ENCODE data around the gene STK39. TPM values are rescaled to one million over a fixed set of nuclear protein-coding genes. Genes with fewer than 3 reads are reported as not detected.

The STK39 gene
- total RNA-seq, 1 experiment from 2014 or later = 13.8 TPM

DNA sequence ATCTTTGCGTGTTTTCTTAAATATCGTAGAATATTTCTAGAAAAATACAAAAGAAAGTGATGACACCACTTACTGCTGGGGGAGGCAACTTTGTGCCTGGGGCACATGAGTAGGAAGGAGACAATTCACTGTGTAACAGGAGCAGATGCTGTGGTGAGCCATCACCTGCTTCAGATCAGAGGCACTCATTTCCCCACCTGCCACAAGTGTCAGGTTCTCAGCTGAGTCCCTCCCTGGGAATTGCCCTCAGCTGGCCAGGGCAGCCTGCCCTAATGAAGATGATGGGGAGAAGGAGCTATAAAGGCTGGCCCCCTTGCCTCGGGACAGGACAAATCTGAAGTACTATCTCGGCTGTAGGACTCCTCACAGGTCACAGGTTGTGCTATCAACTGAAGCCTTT is 322.8 kb downstream of the STK39 start:
- TF ChIP-seq, protein P1, sequence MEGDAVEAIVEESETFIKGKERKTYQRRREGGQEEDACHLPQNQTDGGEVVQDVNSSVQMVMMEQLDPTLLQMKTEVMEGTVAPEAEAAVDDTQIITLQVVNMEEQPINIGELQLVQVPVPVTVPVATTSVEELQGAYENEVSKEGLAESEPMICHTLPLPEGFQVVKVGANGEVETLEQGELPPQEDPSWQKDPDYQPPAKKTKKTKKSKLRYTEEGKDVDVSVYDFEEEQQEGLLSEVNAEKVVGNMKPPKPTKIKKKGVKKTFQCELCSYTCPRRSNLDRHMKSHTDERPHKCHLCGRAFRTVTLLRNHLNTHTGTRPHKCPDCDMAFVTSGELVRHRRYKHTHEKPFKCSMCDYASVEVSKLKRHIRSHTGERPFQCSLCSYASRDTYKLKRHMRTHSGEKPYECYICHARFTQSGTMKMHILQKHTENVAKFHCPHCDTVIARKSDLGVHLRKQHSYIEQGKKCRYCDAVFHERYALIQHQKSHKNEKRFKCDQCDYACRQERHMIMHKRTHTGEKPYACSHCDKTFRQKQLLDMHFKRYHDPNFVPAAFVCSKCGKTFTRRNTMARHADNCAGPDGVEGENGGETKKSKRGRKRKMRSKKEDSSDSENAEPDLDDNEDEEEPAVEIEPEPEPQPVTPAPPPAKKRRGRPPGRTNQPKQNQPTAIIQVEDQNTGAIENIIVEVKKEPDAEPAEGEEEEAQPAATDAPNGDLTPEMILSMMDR (IDR thresholded peaks at IDR 0.05; ENCODE audit: unreplicated experiment) = no peak
- no peaks in the 10 kb centered on the region for H3K36me3 Mint-ChIP-seq (ENCODE audit: insufficient read depth, unreplicated experiment)
- no peak overlapping the region for H3K27ac Mint-ChIP-seq (ENCODE audit: low read depth, unreplicated experiment)
- H3K4me1 Mint-ChIP-seq (ENCODE audit: insufficient read depth, unreplicated experiment) = peaks cover 11% of the 10 kb centered on the region
- DNase-seq (ENCODE audit: unreplicated experiment) = no peak
- peaks cover 20% of the 10 kb centered on the region for H3K27me3 Mint-ChIP-seq (ENCODE audit: insufficient read depth, unreplicated experiment)
- H3K4me3 Mint-ChIP-seq (ENCODE audit: unreplicated experiment) = no peak overlapping the region
- ChIA-PET POLR2A (no interaction called here), CTCF (interaction anchor here (2.1 kb wide), 1 partner anchor 195 kb away, joined by 8 read pairs; no protein-coding TSS in a partner anchor)
- no TSS peak for BruUV-seq (replicated peaks)
- intact Hi-C loops (cut with micrococcal nuclease) = no loop called here
- no peaks in the 10 kb centered on the region for H3K9me3 Mint-ChIP-seq (ENCODE audit: unreplicated experiment)

DNA sequence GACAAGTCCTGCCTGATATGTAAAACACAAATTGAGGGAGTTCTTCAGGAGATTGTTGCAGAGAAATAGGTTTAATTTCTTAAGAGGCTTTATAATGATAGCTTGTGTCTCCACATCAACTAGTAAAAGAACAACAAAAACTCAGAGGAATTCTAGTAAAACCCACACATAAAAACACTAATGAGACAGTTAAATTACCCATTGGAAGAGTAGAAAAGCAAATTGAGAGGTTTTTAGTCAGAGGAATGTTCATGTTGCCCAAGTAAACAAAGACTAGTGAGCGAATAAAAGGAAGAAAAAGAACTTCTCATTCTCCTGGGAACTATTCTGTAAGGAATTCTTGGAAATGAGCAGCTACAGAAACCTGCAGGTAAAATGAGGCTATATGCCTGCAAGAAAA is 330.6 kb downstream of the STK39 start:
- Mint-ChIP-seq H3K36me3 (ENCODE audit: insufficient read depth, unreplicated experiment) (no peaks in the 10 kb centered on the region), H3K9me3 (ENCODE audit: unreplicated experiment) (no peaks in the 10 kb centered on the region), H3K4me3 (ENCODE audit: unreplicated experiment) (no peak overlapping the region), H3K27me3 (ENCODE audit: insufficient read depth, unreplicated experiment) (peaks cover 11% of the 10 kb centered on the region), H3K27ac (ENCODE audit: low read depth, unreplicated experiment) (no peak overlapping the region), H3K4me1 (ENCODE audit: insufficient read depth, unreplicated experiment) (no peaks in the 10 kb centered on the region)
- no peak for DNase-seq (ENCODE audit: unreplicated experiment)
- TF ChIP-seq, protein P1 (IDR thresholded peaks at IDR 0.05; ENCODE audit: unreplicated experiment) = no peak
- POLR2A ChIA-PET = interaction anchor here (0.6 kb wide), 1 partner anchor 543 kb away, joined by 3 read pairs; no protein-coding TSS in a partner anchor
- intact Hi-C loops (cut with micrococcal nuclease) = no loop called here
- CTCF ChIA-PET = interaction anchor here (0.6 kb wide), 1 partner anchor 203 kb away, joined by 4 read pairs; no protein-coding TSS in a partner anchor
- no TSS peak for BruUV-seq (replicated peaks)

DNA sequence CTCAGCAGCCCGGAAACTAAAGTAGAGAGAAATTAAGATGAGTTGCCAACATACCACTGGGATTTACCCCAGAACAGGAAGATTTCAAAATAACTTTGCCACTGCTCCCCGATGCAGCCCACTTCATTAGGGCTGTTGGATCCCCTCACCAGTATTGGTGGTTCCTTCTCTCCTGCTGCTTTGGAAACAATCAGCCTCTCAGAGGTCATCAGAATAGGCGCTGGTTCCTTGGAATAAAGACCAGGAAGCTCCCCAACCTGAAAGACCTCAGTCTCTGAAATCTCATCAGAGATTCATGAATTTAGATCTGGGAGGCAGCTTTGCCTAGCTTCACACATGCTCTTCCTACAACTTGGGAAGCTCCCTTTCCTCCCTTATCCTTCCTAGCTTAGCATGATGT is 332.4 kb downstream of the STK39 start:
- H3K4me1 Mint-ChIP-seq (ENCODE audit: insufficient read depth, unreplicated experiment) = no peaks in the 10 kb centered on the region
- no peak overlapping the region for H3K27ac Mint-ChIP-seq (ENCODE audit: low read depth, unreplicated experiment)
- no TSS peak for BruUV-seq (replicated peaks)
- DNase-seq (ENCODE audit: unreplicated experiment) = no peak
- no peaks in the 10 kb centered on the region for H3K9me3 Mint-ChIP-seq (ENCODE audit: unreplicated experiment)
- ChIA-PET POLR2A (no interaction called here), CTCF (interaction anchor here (0.7 kb wide), 1 partner anchor 17 kb away, joined by 3 read pairs; no protein-coding TSS in a partner anchor)
- intact Hi-C loops (cut with micrococcal nuclease) = no loop called here
- TF ChIP-seq, protein P1 (IDR thresholded peaks at IDR 0.05; ENCODE audit: unreplicated experiment) = no peak
- peaks cover 11% of the 10 kb centered on the region for H3K27me3 Mint-ChIP-seq (ENCODE audit: insufficient read depth, unreplicated experiment)
- no peaks in the 10 kb centered on the region for H3K36me3 Mint-ChIP-seq (ENCODE audit: insufficient read depth, unreplicated experiment)
- no peak overlapping the region for H3K4me3 Mint-ChIP-seq (ENCODE audit: unreplicated experiment)

DNA sequence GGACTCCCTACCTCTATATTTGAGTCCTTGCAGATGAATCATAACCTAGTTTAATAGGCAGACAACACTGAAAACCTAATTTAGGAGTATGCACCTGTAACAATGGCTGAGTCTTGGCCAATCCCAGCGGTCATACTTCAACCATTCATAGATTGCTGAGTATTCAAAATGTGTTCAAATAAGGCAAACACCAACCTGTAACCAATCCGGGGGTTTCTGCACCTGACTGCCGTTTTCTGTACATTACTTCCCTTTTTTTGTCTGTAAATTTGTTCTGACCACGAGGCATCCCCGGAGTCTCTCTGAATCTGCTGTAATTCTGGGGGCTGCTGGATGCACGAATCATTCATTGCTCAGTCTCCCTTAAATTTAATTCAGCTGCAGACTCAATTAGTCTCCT is 338.6 kb downstream of the STK39 start:
- DNase-seq (ENCODE audit: unreplicated experiment) = no peak
- no peaks in the 10 kb centered on the region for H3K9me3 Mint-ChIP-seq (ENCODE audit: unreplicated experiment)
- no peaks in the 10 kb centered on the region for H3K36me3 Mint-ChIP-seq (ENCODE audit: insufficient read depth, unreplicated experiment)
- ChIA-PET CTCF (no interaction called here), POLR2A (no interaction called here)
- H3K4me1 Mint-ChIP-seq (ENCODE audit: insufficient read depth, unreplicated experiment) = no peaks in the 10 kb centered on the region
- intact Hi-C loops (cut with micrococcal nuclease) = no loop called here
- no TSS peak for BruUV-seq (replicated peaks)
- H3K27me3 Mint-ChIP-seq (ENCODE audit: insufficient read depth, unreplicated experiment) = peaks cover 27% of the 10 kb centered on the region
- no peak overlapping the region for H3K27ac Mint-ChIP-seq (ENCODE audit: low read depth, unreplicated experiment)
- no peak overlapping the region for H3K4me3 Mint-ChIP-seq (ENCODE audit: unreplicated experiment)
- TF ChIP-seq, protein P1 (IDR thresholded peaks at IDR 0.05; ENCODE audit: unreplicated experiment) = no peak

All from MCF 10A (cell line).